Ovary (tissue), 3 donors: ENCODE results near the gene COX8A.

ENCODE experiments used
- EP300 ChIP-seq: sonication (generic); formaldehyde crosslinking; IDR thresholded peaks from one replicate; pipeline ENCODE4 v1.6.1; 2017; ENCODE audit warnings: antibody characterized with exemption
- POLR2A ChIP-seq: fragments of 450-650 bp; IDR thresholded peaks from one replicate; pipeline ENCODE4 v1.6.1; 2017; ENCODE audit warnings: antibody characterized with exemption, mild to moderate bottlenecking, moderate library complexity
- TF ChIP-seq, protein P1 (sequence below), 3 donors: fragments of 450-650 bp in 2 of 3; fragments of 200-600 bp in 1 of 3; IDR thresholded peaks; one replicate each; pipeline versions ENCODE4 v1.5.1 to v1.8.0; 2016 to 2022; ENCODE audit warnings: antibody characterized with exemption in 3 of 3, mild to moderate bottlenecking in 1 of 3
- donor health status: DM: no; HTN: no; CAD: no.

DNA sequence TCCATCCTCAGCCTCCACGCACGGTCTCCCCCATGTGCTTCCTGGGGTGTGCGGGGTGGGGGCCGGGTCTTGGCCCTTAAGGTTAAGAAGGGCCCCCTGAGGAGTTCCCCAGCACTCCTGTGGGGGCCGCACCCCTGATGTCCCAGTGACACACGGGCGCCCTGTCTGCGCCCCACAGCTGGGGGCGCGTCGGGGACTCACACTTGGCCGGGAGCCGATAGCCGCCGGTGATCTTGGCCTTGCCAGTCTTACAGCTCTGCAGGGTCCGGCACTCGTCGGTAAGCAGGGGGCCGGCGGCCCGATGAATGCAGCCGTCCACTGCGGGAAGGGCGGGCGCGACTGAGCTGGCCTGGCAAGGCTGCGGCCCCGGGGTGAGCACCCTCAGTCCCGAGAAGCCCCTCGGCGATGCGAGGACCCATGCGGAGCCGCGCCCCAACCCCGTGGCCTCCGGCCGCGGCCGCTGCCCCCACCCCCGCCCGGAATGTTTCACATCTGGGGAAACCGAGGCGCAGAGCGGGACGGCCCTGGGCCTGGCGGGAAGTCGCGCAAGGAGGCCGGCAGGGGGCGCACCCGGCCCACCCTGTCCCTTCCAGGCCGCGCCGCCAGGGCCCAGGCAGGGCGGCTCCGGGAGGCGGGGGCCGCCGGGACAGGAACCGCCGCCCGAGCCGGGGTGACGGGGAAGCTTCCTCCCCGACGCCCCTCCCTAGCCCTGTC, 25.8 kb downstream of the COX8A start:
- TF ChIP-seq, protein P1, sequence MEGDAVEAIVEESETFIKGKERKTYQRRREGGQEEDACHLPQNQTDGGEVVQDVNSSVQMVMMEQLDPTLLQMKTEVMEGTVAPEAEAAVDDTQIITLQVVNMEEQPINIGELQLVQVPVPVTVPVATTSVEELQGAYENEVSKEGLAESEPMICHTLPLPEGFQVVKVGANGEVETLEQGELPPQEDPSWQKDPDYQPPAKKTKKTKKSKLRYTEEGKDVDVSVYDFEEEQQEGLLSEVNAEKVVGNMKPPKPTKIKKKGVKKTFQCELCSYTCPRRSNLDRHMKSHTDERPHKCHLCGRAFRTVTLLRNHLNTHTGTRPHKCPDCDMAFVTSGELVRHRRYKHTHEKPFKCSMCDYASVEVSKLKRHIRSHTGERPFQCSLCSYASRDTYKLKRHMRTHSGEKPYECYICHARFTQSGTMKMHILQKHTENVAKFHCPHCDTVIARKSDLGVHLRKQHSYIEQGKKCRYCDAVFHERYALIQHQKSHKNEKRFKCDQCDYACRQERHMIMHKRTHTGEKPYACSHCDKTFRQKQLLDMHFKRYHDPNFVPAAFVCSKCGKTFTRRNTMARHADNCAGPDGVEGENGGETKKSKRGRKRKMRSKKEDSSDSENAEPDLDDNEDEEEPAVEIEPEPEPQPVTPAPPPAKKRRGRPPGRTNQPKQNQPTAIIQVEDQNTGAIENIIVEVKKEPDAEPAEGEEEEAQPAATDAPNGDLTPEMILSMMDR (IDR thresholded peaks at IDR 0.05), result peak; percentile 57 to 94 (median 94)
- no peak for TF ChIP-seq POLR2A
- TF ChIP-seq EP300, result no peak
